Hypothalamus (tissue), 51 donors: ENCODE data around the gene FOXO4.

Experiments used
- DNase-seq, 51 donors: peaks; one replicate each; lab custom pipeline; 2025; lab: John Stamatoyannopoulos, UW

FOXO4 gene

GRCh38 chrX:71128915-71129765 lies 33.5 kb downstream of the FOXO4 start:
- peak in 43 of 51 donors; percentile 1 to 65 (median 33) for DNase-seq

GRCh38 chrX:71131510-71131909 lies 35.9 kb downstream of the FOXO4 start:
- no peak for DNase-seq

GRCh38 chrX:71140440-71140839 lies 44.8 kb downstream of the FOXO4 start:
- DNase-seq: no peak

GRCh38 chrX:71143508-71143907 lies 47.9 kb downstream of the FOXO4 start:
- DNase-seq: peak in 34 of 51 donors; percentile 1 to 61 (median 24)

GRCh38 chrX:71144651-71145050 lies 49.0 kb downstream of the FOXO4 start, which contains the start of gene NLGN3:
TSS of gene NLGN3 (plus strand) at chrX:71144841. CDS start at chrX:71147750, 2,909 bp downstream.
- peak in 42 of 51 donors; percentile 0 to 64 (median 24) for DNase-seq

- DNase-seq: peak in 16 of 51 donors; percentile 2 to 26 (median 12)
Measured at GRCh38 chrX:71147496-71148277, 52.0 kb downstream of the FOXO4 start.

GRCh38 chrX:71148278-71148663 lies 52.6 kb downstream of the FOXO4 start:
- no peak for DNase-seq

GRCh38 chrX:71151366-71151765 lies 55.7 kb downstream of the FOXO4 start:
- DNase-seq: peak in 1 of 51 donors; percentile 4
